ENCODE data around the gene C17orf114.

The C17orf114 gene

GRCh38 chr17:4845118-4845517 is 43.0 kb upstream of the C17orf114 start:
- no peak overlapping the region for H4K5ac ChIP-seq (ENCODE audit: low read depth, low read length)
- H3K23ac ChIP-seq (ENCODE audit: low read depth, low read length), result no peak overlapping the region
- no peaks in the 10 kb centered on the region for H3K27me3 ChIP-seq (ENCODE audit: control insufficient read depth, insufficient read depth, low read length)
- peaks cover 81% of the 10 kb centered on the region for H4K20me1 ChIP-seq (ENCODE audit: insufficient read depth, low read length)
- in situ Hi-C loops (cut with MboI; ENCODE audit: low sequenced_read_pairs) (no loop called here), intact Hi-C loops (cut with micrococcal nuclease) (no loop called here), dilution Hi-C loops (cut with HindIII; ENCODE audit: low sequenced_read_pairs, unreplicated experiment) (no loop called here)
- H3K4me2 ChIP-seq (ENCODE audit: low read depth, low read length), result no peak overlapping the region
- no peak for TF ChIP-seq ELK1 (IDR thresholded peaks at IDR 0.05; ENCODE audit: borderline replicate concordance, low read depth, low read length)
- no peak for TF ChIP-seq MXI1 (IDR thresholded peaks at IDR 0.05; ENCODE audit: borderline replicate concordance, low read depth, low read length)
- no peak for TF ChIP-seq BHLHE40 (IDR thresholded peaks at IDR 0.05; ENCODE audit: low read depth, low read length)
- TF ChIP-seq CHD1 (IDR thresholded peaks at IDR 0.05; ENCODE audit: low read depth, low read length), result no peak
- no peak for TF ChIP-seq RFX5 (IDR thresholded peaks at IDR 0.05; ENCODE audit: low read depth, low read length)
- TF ChIP-seq CTCF (conservative IDR thresholded peaks at IDR 0.05; ENCODE audit: low read depth, low read length), result no peak
- TF ChIP-seq FOS (IDR thresholded peaks at IDR 0.05; ENCODE audit: low read depth, low read length), result no peak
- no peak for TF ChIP-seq MAZ (IDR thresholded peaks at IDR 0.05; ENCODE audit: borderline replicate concordance, low read depth, low read length)
- no peak overlapping the region for H2BK120ac ChIP-seq (ENCODE audit: low read depth, low read length)
- no peak overlapping the region for H4K91ac ChIP-seq (ENCODE audit: insufficient read depth, low read depth, low read length)
- H3K9me3 ChIP-seq (ENCODE audit: control insufficient read depth, insufficient read depth, low read length), result no peaks in the 10 kb centered on the region
- H2BK20ac ChIP-seq (ENCODE audit: low read depth, low read length), result no peak overlapping the region
- WGBS, 2 experiments (ENCODE audit: extremely low coverage in 2 of 2, insufficient read length in 1 of 2), result no CpG with 5 or more reads among the region's 5 CpGs
- ATAC-seq (ENCODE audit: low read depth) (no peak), DNase-seq (no peak)
- no peak overlapping the region for H2BK15ac ChIP-seq (ENCODE audit: low read depth, low read length)
- H3K36me3 ChIP-seq (ENCODE audit: control insufficient read depth, insufficient read depth, low read length), result peaks cover 2% of the 10 kb centered on the region; the same call in 1 of the 2 replicates
- H3K56ac ChIP-seq (ENCODE audit: extremely low read depth, insufficient read depth, low read length), result no peak overlapping the region
- H3K79me1 ChIP-seq (ENCODE audit: low read depth in 1 of 2, low read length in 2 of 2), result peaks cover 46 to 82% of the 10 kb centered on the region in 2 experiments
- H2BK5ac ChIP-seq (ENCODE audit: low read depth, low read length, poor library complexity, severe bottlenecking), result no peak overlapping the region
- ChIA-PET CTCF (no interaction called here), POLR2A (ENCODE audit: unreplicated experiment) (no interaction called here)
- H3K9ac ChIP-seq (ENCODE audit: low read depth, low read length), result no peak overlapping the region
- no peak overlapping the region for H2AK9ac ChIP-seq (replicated peaks; ENCODE audit: low read depth, low read length, poor library complexity)
- no peak overlapping the region for H3K4ac ChIP-seq (ENCODE audit: low read depth, low read length)
- peaks cover 29% of the 10 kb centered on the region for H3K9me1 ChIP-seq (ENCODE audit: insufficient read depth, low read length)
- H3K4me3 ChIP-seq (ENCODE audit: insufficient read depth, low read depth, low read length), result no peak overlapping the region
- BruUV-seq (replicated peaks), result no TSS peak
- H2AFZ ChIP-seq (replicated peaks; ENCODE audit: low read length, poor library complexity), result no peak overlapping the region
- H3K18ac ChIP-seq (ENCODE audit: low read depth, low read length), result no peak overlapping the region
- H3K14ac ChIP-seq (replicated peaks; ENCODE audit: low read depth, low read length), result no peak overlapping the region
- H4K8ac ChIP-seq (ENCODE audit: low read depth in 2 of 2, low read length in 2 of 2), result no peak overlapping the region
- no peak overlapping the region for H2AK5ac ChIP-seq (ENCODE audit: low read depth, low read length)
- no peak overlapping the region for H3K27ac ChIP-seq (ENCODE audit: insufficient read depth, low read length)
- H3K4me1 ChIP-seq (ENCODE audit: control insufficient read depth, insufficient read depth, low read length), result peaks cover 7% of the 10 kb centered on the region
